ENCODE data around the gene PARG. TPM values are rescaled to one million over a fixed set of nuclear protein-coding genes. Genes with fewer than 3 reads are reported as not detected.
"Not testable (repeated sequence)": the region's sequence is repeated elsewhere in the genome, so short reads cannot be mapped to it uniquely, and the experiment has no call there.

PARG gene
- total RNA-seq: 31.9 and 42.7 TPM in 2 replicates

GRCh38 chr10:49941447-49942338, at the start of gene PARG, which contains the start of gene TIMM23B:
Gene PARG, minus strand, starts transcription at chr10:49942027. Its CDS starts 302 bp downstream, at chr10:49941725.
Gene TIMM23B, plus strand, starts transcription at chr10:49942053. Its CDS starts 142 bp downstream, at chr10:49942195.
- H3K4me3 ChIP-seq (ENCODE audit: low read depth, low read length): peak within 1 kb of the TSS; percentile 74
- peak; percentile 83 for DNase-seq (ENCODE audit: low read depth)

- H3K4me3 ChIP-seq (ENCODE audit: low read depth, low read length); DNase-seq (ENCODE audit: low read depth): not testable (repeated sequence)
Observed at GRCh38 chr10:49988376-49988775, 46.5 kb upstream of the PARG start, which contains the start of gene AGAP6. Gene AGAP6, plus strand, starts transcription at chr10:49988406. Its CDS starts 310 bp downstream, at chr10:49988716.

GRCh38 chr10:49987207-49987606, 45.4 kb upstream of the PARG start:
- H3K4me3 ChIP-seq (ENCODE audit: low read depth, low read length); DNase-seq (ENCODE audit: low read depth): not testable (repeated sequence)

GRCh38 chr10:49977756-49978155, 35.9 kb upstream of the PARG start:
- not testable (repeated sequence) for H3K4me3 ChIP-seq (ENCODE audit: low read depth, low read length); DNase-seq (ENCODE audit: low read depth)

- DNase-seq (ENCODE audit: low read depth); H3K4me3 ChIP-seq (ENCODE audit: low read depth, low read length): not testable (repeated sequence)
Observed at GRCh38 chr10:49972094-49972493, 30.3 kb upstream of the PARG start.

- not testable (repeated sequence) for H3K4me3 ChIP-seq (ENCODE audit: low read depth, low read length); DNase-seq (ENCODE audit: low read depth)
Observed at GRCh38 chr10:49971466-49971865, 29.6 kb upstream of the PARG start.

- not testable (repeated sequence) for H3K4me3 ChIP-seq (ENCODE audit: low read depth, low read length); DNase-seq (ENCODE audit: low read depth)
Observed at GRCh38 chr10:49970331-49970857, 28.6 kb upstream of the PARG start.

- peak; percentile 44 for DNase-seq (ENCODE audit: low read depth)
- not testable (repeated sequence) for H3K4me3 ChIP-seq (ENCODE audit: low read depth, low read length)
Observed at GRCh38 chr10:49953122-49953521, 11.3 kb upstream of the PARG start.

GRCh38 chr10:49952006-49952405, 10.2 kb upstream of the PARG start:
- H3K4me3 ChIP-seq (ENCODE audit: low read depth, low read length); DNase-seq (ENCODE audit: low read depth): not testable (repeated sequence)

GRCh38 chr10:49948737-49949136, 6.9 kb upstream of the PARG start:
- H3K4me3 ChIP-seq (ENCODE audit: low read depth, low read length); DNase-seq (ENCODE audit: low read depth): not testable (repeated sequence)

- not testable (repeated sequence) for H3K4me3 ChIP-seq (ENCODE audit: low read depth, low read length); DNase-seq (ENCODE audit: low read depth)
Observed at GRCh38 chr10:49948142-49948541, 6.3 kb upstream of the PARG start.

- H3K4me3 ChIP-seq (ENCODE audit: low read depth, low read length): peak overlapping the region; percentile 21
- not testable (repeated sequence) for DNase-seq (ENCODE audit: low read depth)
Observed at GRCh38 chr10:49943607-49944006, 1.8 kb upstream of the PARG start.

- H3K4me3 ChIP-seq (ENCODE audit: low read depth, low read length): peak overlapping the region; percentile 74
- DNase-seq (ENCODE audit: low read depth): peak; percentile 17
Observed at GRCh38 chr10:49942339-49942705, 495 bp upstream of the PARG start.

- DNase-seq (ENCODE audit: low read depth); H3K4me3 ChIP-seq (ENCODE audit: low read depth, low read length): not testable (repeated sequence)
Observed at GRCh38 chr10:49931959-49932728, 9.7 kb downstream of the PARG start.

GRCh38 chr10:49931276-49931675, 10.6 kb downstream of the PARG start:
- H3K4me3 ChIP-seq (ENCODE audit: low read depth, low read length): not testable (repeated sequence)
- DNase-seq (ENCODE audit: low read depth): peak; percentile 43

- not testable (repeated sequence) for DNase-seq (ENCODE audit: low read depth); H3K4me3 ChIP-seq (ENCODE audit: low read depth, low read length)
Observed at GRCh38 chr10:49923572-49923971, 18.3 kb downstream of the PARG start.

GRCh38 chr10:49922041-49922440, 19.8 kb downstream of the PARG start:
- not testable (repeated sequence) for H3K4me3 ChIP-seq (ENCODE audit: low read depth, low read length); DNase-seq (ENCODE audit: low read depth)

- DNase-seq (ENCODE audit: low read depth): peak; percentile 29
- not testable (repeated sequence) for H3K4me3 ChIP-seq (ENCODE audit: low read depth, low read length)
Observed at GRCh38 chr10:49917927-49918326, 23.9 kb downstream of the PARG start.

- DNase-seq (ENCODE audit: low read depth); H3K4me3 ChIP-seq (ENCODE audit: low read depth, low read length): not testable (repeated sequence)
Observed at GRCh38 chr10:49916451-49916850, 25.4 kb downstream of the PARG start.
